Measurements from ENCODE around the gene LCN10.

DNA sequence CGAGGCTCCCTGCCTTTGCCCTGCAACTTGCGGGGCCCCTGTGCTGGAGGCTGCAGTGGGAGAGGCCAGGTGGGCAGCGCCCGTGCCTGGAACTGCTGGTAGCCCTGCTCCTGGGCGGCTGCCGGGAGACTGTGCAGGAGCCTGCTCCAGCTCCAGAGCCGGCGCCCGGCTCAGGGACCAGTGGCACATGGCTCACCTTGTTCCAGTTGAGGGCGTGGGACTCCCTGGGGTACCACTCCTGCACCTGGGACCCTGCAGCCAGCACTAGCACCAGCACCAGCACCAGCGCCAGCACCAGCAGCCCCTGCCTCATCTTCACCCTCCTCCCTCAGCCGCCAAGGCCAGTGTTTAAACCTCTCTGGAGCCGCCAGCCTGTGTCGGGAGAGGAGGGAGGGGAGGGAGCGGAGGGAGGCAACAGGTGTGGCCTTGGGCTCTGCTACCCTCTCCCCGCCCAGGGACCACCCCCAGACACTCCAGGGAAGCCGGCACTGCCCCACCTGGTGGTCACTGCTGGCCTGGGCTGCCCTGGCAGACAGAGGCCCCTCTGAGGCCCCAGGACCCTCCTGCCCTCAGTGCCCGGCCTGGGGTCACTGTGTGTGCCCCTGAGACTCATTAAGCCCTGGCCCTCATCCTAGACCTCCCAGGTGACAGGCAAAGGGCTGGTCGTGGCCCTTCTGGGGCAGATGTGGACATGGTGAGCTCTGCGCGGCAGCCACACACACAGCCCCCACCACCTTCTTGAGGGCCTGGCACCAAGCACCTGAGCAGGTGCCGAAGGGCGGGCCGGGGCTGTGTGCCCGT is at the start of gene LCN10:
- TF ChIP-seq, protein P1, sequence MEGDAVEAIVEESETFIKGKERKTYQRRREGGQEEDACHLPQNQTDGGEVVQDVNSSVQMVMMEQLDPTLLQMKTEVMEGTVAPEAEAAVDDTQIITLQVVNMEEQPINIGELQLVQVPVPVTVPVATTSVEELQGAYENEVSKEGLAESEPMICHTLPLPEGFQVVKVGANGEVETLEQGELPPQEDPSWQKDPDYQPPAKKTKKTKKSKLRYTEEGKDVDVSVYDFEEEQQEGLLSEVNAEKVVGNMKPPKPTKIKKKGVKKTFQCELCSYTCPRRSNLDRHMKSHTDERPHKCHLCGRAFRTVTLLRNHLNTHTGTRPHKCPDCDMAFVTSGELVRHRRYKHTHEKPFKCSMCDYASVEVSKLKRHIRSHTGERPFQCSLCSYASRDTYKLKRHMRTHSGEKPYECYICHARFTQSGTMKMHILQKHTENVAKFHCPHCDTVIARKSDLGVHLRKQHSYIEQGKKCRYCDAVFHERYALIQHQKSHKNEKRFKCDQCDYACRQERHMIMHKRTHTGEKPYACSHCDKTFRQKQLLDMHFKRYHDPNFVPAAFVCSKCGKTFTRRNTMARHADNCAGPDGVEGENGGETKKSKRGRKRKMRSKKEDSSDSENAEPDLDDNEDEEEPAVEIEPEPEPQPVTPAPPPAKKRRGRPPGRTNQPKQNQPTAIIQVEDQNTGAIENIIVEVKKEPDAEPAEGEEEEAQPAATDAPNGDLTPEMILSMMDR (IDR thresholded peaks at IDR 0.05): no peak
- TF ChIP-seq POLR2AphosphoS5 (IDR thresholded peaks at IDR 0.05; ENCODE audit: insufficient read depth in 1 of 2, low read depth in 1 of 2): no peak

All from vagina (tissue), 2 donors.